ENCODE data around the gene GRHL1.
A peak's percentile ranks its signal among the peaks of the same experiment; 100 is the strongest.
"Not testable (repeated sequence)": the region's sequence is repeated elsewhere in the genome, so short reads cannot be mapped to it uniquely, and the experiment has no call there.

The GRHL1 gene, protein sequence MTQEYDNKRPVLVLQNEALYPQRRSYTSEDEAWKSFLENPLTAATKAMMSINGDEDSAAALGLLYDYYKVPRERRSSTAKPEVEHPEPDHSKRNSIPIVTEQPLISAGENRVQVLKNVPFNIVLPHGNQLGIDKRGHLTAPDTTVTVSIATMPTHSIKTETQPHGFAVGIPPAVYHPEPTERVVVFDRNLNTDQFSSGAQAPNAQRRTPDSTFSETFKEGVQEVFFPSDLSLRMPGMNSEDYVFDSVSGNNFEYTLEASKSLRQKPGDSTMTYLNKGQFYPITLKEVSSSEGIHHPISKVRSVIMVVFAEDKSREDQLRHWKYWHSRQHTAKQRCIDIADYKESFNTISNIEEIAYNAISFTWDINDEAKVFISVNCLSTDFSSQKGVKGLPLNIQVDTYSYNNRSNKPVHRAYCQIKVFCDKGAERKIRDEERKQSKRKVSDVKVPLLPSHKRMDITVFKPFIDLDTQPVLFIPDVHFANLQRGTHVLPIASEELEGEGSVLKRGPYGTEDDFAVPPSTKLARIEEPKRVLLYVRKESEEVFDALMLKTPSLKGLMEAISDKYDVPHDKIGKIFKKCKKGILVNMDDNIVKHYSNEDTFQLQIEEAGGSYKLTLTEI

DNA sequence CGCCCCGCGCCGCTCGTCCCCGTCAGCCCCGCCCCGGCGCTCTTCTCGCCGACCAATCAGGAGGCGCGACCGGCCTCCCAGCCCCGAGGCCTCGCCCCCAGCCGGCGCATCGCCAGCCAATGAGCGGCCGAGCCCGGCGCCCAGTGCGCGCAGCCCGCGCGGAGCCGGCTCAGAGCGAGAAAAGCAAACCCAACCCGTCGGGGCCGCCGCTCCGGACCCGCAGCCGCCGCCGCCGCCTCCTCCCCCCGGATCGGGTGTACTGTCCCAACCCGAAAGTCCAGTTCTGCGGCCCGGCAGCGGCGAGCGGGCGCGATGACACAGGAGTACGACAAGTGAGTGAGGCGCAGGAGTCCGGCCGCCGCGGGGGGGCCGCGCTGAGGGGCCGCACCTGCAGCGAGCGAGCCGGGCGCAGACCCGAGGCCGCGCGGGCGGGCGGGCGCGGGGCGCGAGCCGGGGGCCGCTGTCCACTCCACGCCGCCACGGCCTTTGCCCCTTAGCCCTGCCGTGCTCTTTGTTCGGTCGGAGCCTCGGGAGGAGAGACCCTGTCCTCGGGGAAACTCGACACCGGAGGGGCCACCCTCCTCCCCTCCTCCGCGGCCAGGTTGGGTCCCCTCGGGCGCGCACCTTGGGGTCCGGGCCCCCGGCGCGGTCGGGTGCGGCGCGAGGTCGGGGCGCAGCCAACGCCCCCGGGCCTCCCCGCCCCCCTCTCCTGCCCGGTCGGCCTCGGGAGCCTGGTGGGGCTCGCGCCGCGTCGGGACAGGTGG, at the start of gene GRHL1:
TSS of gene GRHL1 (plus strand) at position 172 of the 764 bp plus-strand sequence. CDS start at position 313, 141 bp downstream.
- H3K36me3 Mint-ChIP-seq (ENCODE audit: low read depth), result no peaks in the 10 kb centered on the region
- H3K27me3 Mint-ChIP-seq (ENCODE audit: low read depth), result peaks cover 55% of the 10 kb centered on the region
- DNase-seq (ENCODE audit: low spot score), result peak; percentile 93
- H3K4me3 Mint-ChIP-seq, result peak within 1 kb of the TSS; percentile 90
- peak within 1 kb of the TSS; percentile 71 for H3K27ac Mint-ChIP-seq
- no peaks in the 10 kb centered on the region for H3K9me3 Mint-ChIP-seq
- H3K4me1 Mint-ChIP-seq (ENCODE audit: low read depth), result peaks cover 9% of the 10 kb centered on the region

GRCh38 chr2:9905413-9905812, 46.1 kb upstream of the GRHL1 start:
- no peak for DNase-seq (ENCODE audit: low spot score)
- no peaks in the 10 kb centered on the region for H3K27me3 Mint-ChIP-seq (ENCODE audit: low read depth)
- H3K4me1 Mint-ChIP-seq (ENCODE audit: low read depth), result peaks cover 1% of the 10 kb centered on the region
- no peak overlapping the region for H3K4me3 Mint-ChIP-seq
- no peak overlapping the region for H3K27ac Mint-ChIP-seq
- H3K9me3 Mint-ChIP-seq, result no peaks in the 10 kb centered on the region
- H3K36me3 Mint-ChIP-seq (ENCODE audit: low read depth), result peaks cover 27% of the 10 kb centered on the region

DNA sequence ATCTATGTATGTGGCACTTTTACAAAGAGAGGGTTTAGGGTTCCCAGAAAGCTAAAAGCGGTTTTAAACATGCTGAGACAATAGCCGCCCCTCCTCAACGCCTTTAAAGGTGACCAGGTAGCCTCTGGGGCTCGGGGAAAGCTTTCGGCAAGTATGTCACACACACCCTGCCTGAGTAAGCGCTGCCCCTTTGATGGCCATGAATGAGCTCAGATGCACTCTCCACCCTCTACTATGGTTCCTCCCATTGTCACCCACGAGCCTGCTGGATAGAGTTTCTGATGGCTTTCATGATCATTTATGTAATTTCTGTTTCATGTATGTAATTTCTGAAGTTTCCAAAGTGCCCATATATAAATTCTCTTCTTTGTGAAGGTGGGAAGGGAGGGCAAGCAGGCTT, 44.1 kb upstream of the GRHL1 start:
- Mint-ChIP-seq H3K27ac (no peak overlapping the region), H3K36me3 (ENCODE audit: low read depth) (peaks cover 34% of the 10 kb centered on the region), H3K4me1 (ENCODE audit: low read depth) (peaks cover 1% of the 10 kb centered on the region), H3K9me3 (no peaks in the 10 kb centered on the region), H3K27me3 (ENCODE audit: low read depth) (no peaks in the 10 kb centered on the region), H3K4me3 (no peak overlapping the region)
- no peak for DNase-seq (ENCODE audit: low spot score)

- H3K27ac Mint-ChIP-seq, result no peak overlapping the region
- no peak overlapping the region for H3K4me3 Mint-ChIP-seq
- peaks cover 40% of the 10 kb centered on the region for H3K36me3 Mint-ChIP-seq (ENCODE audit: low read depth)
- H3K4me1 Mint-ChIP-seq (ENCODE audit: low read depth), result peaks cover 1% of the 10 kb centered on the region
- no peaks in the 10 kb centered on the region for H3K27me3 Mint-ChIP-seq (ENCODE audit: low read depth)
- H3K9me3 Mint-ChIP-seq, result no peaks in the 10 kb centered on the region
- DNase-seq (ENCODE audit: low spot score), result no peak
Observed at GRCh38 chr2:9908639-9909038, 42.9 kb upstream of the GRHL1 start.

DNA sequence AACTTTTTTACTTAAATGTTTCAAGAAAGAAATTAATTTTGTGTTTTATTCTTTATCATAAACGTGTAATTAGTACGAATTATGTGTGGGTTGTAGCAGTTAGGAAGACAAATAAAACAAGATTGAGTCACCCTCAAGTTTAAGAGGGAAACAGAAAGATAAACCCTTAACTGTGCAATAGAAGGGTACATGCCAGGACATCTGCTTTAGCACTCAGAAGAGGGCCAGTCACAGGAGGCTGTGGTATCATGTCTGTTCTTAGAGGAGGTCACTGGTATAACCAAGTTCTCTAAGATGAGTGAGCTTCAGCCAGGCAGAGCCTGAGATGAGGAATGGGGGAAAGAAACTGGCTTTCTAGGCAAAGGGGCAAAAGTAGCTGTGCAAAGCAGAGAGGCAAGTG, 42.4 kb upstream of the GRHL1 start:
- Mint-ChIP-seq H3K36me3 (ENCODE audit: low read depth) (peaks cover 43% of the 10 kb centered on the region), H3K4me3 (no peak overlapping the region), H3K27me3 (ENCODE audit: low read depth) (no peaks in the 10 kb centered on the region), H3K4me1 (ENCODE audit: low read depth) (peaks cover 2% of the 10 kb centered on the region), H3K27ac (no peak overlapping the region), H3K9me3 (no peaks in the 10 kb centered on the region)
- DNase-seq (ENCODE audit: low spot score), result no peak

- Mint-ChIP-seq H3K36me3 (ENCODE audit: low read depth) (peaks cover 43% of the 10 kb centered on the region), H3K4me3 (no peak overlapping the region), H3K27me3 (ENCODE audit: low read depth) (no peaks in the 10 kb centered on the region), H3K9me3 (no peaks in the 10 kb centered on the region), H3K27ac (no peak overlapping the region), H3K4me1 (ENCODE audit: low read depth) (peaks cover 9% of the 10 kb centered on the region)
- DNase-seq (ENCODE audit: low spot score), result no peak
Observed at GRCh38 chr2:9910699-9911098, 40.8 kb upstream of the GRHL1 start.

DNA sequence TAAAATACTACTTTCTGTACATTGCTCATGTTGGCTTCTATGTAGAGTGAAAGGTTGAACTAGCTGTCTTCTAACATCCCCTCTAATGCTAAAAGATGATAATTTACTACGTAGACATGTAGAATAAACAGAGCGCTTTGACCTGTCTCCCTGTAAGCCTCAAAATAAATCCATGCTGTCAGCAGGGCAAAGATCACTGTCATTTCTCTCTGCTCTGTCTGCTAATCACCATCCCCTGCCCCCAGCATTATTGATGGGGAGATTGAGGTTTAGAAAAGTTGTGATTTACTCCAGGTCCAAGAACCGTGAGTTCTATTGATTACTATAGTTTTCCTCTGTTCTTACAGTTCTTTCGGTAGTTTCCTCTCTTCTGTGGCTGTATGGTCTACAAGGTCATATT, 39.0 kb upstream of the GRHL1 start:
- Mint-ChIP-seq H3K27ac (no peak overlapping the region), H3K9me3 (no peaks in the 10 kb centered on the region), H3K4me1 (ENCODE audit: low read depth) (peaks cover 8% of the 10 kb centered on the region), H3K36me3 (ENCODE audit: low read depth) (peaks cover 40% of the 10 kb centered on the region), H3K4me3 (no peak overlapping the region), H3K27me3 (ENCODE audit: low read depth) (no peaks in the 10 kb centered on the region)
- no peak for DNase-seq (ENCODE audit: low spot score)

DNA sequence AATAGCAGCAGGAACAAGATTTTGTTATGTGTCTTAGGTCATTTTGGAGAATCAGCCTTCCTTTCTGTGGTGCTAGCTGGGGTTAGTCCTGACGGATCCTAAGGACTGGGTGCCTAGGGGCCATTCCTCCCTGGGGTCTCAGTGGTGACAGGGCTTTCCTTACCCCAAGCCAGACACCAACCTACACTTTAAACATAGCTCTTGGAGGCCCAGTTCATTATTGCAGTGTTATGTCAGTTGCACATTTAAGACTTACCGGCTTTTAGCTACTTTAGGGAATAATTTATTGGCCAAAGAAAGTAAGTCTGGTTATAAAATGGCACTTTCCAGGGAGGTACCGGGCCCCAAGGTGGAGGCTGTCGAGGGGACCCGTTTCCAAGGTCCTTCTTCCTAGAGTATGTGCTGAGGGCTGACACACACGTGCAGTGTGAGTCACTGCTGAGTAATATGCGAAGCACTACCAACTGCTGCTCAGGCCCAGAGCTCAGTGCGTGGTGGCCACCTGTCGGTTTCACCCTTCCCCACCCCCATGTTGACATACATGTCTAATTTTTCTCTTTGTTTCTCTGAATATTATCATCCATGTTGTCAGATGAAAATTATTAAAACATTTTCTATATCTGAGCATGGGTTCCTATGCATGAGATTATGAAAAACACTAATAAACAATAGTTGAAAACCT, 37.0 kb upstream of the GRHL1 start:
- Mint-ChIP-seq H3K4me1 (ENCODE audit: low read depth) (peaks cover 8% of the 10 kb centered on the region), H3K4me3 (no peak overlapping the region), H3K9me3 (no peaks in the 10 kb centered on the region), H3K27me3 (ENCODE audit: low read depth) (no peaks in the 10 kb centered on the region), H3K36me3 (ENCODE audit: low read depth) (peaks cover 38% of the 10 kb centered on the region), H3K27ac (no peak overlapping the region)
- peak; percentile 49 for DNase-seq (ENCODE audit: low spot score)

DNA sequence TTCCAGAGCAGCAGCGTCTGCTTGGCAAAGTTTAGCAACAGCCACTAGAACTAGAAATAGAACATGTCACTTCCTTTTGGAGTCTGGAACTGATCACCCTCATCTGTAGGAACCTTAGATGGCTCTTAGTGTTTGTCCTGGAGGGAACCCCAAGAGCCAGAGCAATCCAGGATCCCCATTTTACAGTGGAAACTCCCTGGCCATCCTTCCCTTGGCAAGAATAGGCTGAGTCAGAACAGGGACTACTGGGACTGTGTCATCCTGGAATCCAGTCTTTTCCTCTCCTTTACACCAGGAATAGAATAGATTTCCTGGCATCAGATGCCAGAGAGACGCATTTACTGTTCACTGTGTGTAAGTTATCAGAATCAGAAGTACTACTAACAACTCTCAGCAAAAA, 33.2 kb upstream of the GRHL1 start:
- Mint-ChIP-seq H3K4me1 (ENCODE audit: low read depth) (peaks cover 8% of the 10 kb centered on the region), H3K36me3 (ENCODE audit: low read depth) (peaks cover 37% of the 10 kb centered on the region), H3K27me3 (ENCODE audit: low read depth) (no peaks in the 10 kb centered on the region), H3K4me3 (no peak overlapping the region), H3K9me3 (no peaks in the 10 kb centered on the region), H3K27ac (no peak overlapping the region)
- no peak for DNase-seq (ENCODE audit: low spot score)

- Mint-ChIP-seq H3K36me3 (ENCODE audit: low read depth) (peaks cover 29% of the 10 kb centered on the region), H3K4me3 (no peak overlapping the region), H3K27me3 (ENCODE audit: low read depth) (no peaks in the 10 kb centered on the region), H3K9me3 (no peaks in the 10 kb centered on the region), H3K27ac (no peak overlapping the region), H3K4me1 (ENCODE audit: low read depth) (peaks cover 3% of the 10 kb centered on the region)
- no peak for DNase-seq (ENCODE audit: low spot score)
Observed at GRCh38 chr2:9919512-9919911, 32.0 kb upstream of the GRHL1 start.

DNA sequence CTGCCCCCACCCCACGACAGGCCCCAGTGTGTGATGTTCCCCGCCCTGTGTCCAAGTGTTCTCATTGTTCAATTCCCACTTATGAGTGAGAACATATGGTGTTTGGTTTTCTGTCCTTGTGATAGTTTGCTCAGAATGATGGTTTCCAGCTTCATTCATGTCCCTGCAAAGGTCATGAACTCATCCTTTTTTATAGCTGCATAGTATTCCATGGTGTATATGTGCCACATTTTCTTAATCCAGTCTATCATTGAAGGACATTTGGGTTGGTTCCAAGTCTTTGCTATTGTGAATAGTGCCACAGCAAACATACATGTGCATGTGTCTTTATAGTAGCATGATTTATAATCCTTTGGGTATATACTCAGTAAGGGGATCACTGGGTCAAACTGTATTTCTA, 24.5 kb upstream of the GRHL1 start:
- H3K9me3 Mint-ChIP-seq; H3K27me3 Mint-ChIP-seq (ENCODE audit: low read depth); DNase-seq (ENCODE audit: low spot score); H3K27ac Mint-ChIP-seq; H3K4me1 Mint-ChIP-seq (ENCODE audit: low read depth); H3K4me3 Mint-ChIP-seq: not testable (repeated sequence)
- peaks cover 60% of the 10 kb centered on the region for H3K36me3 Mint-ChIP-seq (ENCODE audit: low read depth)

DNA sequence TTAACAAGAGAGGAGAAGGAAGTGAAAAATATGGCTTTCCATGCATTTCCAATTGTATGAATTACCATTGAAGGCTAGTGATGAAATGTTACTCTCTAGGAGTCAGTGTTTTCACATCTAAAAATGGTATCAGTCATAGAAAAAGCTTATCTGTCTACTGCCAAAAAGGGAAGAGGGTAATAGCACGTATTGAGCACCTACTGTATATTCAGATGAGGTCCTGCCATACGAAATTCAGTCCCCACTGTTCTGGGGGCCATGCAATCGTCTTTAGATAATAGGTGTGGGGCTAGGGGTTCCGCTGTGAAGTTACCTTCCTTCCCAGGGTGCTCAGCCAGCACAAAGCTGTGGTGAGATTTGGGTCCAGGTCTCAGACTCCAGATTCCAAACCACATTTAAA, 14.2 kb upstream of the GRHL1 start:
- no peaks in the 10 kb centered on the region for H3K27me3 Mint-ChIP-seq (ENCODE audit: low read depth)

DNA sequence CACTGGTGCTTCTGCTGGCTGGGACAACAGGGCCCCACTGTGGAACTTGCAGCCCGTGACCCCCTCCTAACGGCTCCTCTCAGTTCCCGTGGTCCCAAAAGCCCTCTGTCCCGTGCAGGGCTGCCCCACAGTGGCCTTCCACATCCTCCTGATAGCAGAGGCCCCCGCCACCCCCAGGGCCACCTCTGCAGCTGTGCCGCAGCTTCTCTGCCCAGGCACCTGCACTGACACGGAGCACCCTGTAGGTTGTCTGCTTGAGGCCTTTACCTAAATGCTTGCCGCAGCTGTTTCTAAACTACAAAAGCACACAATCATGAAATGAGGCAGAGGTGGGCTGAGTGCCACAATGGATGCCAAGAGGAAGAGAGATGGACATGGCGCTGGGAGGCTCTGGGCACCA, 13.5 kb upstream of the GRHL1 start:
- no peaks in the 10 kb centered on the region for H3K27me3 Mint-ChIP-seq (ENCODE audit: low read depth)
- no peak overlapping the region for H3K27ac Mint-ChIP-seq
- peaks cover 7% of the 10 kb centered on the region for H3K36me3 Mint-ChIP-seq (ENCODE audit: low read depth)
- H3K4me1 Mint-ChIP-seq (ENCODE audit: low read depth), result no peaks in the 10 kb centered on the region
- DNase-seq (ENCODE audit: low spot score), result no peak
- no peak overlapping the region for H3K4me3 Mint-ChIP-seq
- H3K9me3 Mint-ChIP-seq, result no peaks in the 10 kb centered on the region

More for the DNA sequence above, 14.2 kb upstream of the GRHL1 start:
- peaks cover 8% of the 10 kb centered on the region for H3K36me3 Mint-ChIP-seq (ENCODE audit: low read depth)
- no peak overlapping the region for H3K27ac Mint-ChIP-seq
- no peak overlapping the region for H3K4me3 Mint-ChIP-seq
- H3K4me1 Mint-ChIP-seq (ENCODE audit: low read depth), result no peaks in the 10 kb centered on the region
- DNase-seq (ENCODE audit: low spot score), result no peak
- H3K9me3 Mint-ChIP-seq, result no peaks in the 10 kb centered on the region
